DMS114 treated with DMSO at 0.1 percent for 48 hours (cell line): ENCODE data around the gene ADAMTSL2.

Source experiments
- DNase-seq: peaks from one replicate; lab custom pipeline; 2025; ENCODE audit not compliant: unreplicated experiment; lab: John Stamatoyannopoulos, UW

ADAMTSL2 gene

DNA sequence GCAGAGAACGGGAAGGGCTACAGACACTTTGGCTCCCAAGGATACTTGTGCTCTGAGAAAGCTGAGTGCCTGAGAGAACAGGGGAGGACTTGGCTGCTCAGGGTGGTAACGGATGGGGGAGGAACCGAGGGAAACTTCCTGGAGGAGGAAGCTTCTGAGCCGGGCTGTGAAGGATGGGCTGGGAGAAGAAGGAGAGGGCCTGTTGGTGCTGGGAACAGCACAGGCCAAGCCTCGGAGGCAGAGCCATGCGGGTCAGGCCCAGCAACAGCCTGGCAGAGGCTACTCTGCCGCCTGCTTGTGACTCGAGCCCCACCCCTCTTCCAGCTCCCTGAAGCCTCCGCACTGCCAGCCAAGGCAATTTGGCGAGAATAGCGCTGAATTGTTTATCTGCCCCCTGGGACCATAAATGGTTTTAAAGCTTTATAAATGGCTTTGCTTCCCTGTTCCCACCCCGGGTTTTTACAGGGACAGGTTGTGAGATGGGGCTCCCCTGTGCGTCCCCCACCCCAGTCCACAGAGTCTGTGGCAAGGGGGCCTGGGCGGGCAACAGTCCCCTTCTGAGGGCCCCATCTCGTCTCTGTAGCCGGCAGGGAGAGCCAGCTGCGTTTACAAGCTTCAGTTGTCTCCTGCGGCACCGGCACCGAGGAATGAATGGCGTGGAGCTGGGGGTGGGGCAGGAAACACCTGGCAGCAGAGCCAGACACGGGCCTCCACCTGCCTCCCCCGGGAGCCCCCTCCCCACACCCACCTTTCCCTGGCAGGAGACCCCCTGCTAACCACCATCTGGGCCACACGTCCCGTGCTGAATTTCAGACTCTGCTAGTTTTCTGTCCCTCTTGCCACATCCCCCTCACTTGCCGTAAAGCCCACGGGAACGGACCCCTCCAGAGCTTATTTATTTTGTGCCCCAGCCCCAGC, 50.3 kb downstream of the ADAMTSL2 start:
- DNase-seq = no peak

DNA sequence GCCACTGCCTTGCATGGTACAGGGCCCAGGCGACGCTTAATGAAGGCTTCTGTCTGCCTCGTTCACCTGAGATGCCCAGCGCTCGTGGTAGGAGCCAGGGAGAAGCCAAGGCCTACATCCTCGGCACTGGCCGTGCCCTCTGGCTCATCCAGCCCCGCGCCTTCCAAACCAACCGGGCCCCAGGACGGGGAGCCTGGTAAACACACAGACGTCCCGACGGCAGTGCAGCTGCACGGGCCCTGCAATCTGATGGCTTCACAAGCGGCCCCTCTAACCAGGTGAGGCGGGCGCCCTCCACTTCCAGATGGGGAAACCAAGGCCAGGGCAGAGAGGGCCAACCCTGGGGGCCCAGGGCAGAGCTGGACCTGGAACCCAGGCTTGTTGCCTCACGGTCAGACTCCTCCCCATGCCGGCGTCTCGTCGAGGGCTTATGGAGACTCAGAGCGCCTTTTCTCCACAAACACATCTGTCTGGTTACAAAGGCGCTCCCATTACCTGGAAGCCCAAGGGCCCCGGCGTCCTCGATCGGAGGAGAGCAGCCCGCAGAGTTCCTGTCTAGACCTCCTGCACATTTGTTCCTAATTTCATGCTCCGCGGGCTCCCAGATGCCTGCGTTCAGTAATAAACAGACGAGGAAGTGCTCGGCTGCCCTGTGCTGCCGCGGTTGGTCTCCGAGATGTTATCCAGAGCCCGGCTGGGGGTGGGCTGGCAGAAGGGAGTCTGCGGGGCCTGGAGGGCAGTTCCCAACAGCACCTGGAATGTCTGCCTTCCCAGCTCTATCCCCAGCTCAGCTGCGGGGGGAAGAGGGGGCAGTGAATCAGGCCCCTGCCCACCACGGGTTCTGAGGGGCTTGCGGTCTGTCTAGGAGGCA, 51.2 kb downstream of the ADAMTSL2 start:
- DNase-seq = no peak

DNA sequence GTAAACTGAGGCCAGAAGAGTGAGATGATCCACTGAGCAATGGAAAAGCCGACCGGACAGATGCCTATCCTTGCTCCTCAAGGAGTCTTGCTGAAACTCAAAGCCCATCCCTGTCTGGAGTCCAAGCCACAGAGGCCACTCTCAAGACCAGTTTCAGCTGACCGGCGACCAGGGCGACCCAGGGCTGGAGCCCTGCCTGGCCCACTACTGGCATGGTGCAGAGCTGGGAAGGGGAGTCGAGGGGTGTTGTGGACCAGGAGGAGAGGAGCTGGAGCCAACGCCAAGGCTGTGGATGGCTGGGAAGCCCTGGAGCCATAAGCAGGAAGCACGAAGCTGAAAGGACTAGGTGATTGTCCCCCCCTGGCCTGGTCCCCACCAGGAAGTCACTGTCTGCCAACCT, 52.5 kb downstream of the ADAMTSL2 start:
- no peak for DNase-seq

DNA sequence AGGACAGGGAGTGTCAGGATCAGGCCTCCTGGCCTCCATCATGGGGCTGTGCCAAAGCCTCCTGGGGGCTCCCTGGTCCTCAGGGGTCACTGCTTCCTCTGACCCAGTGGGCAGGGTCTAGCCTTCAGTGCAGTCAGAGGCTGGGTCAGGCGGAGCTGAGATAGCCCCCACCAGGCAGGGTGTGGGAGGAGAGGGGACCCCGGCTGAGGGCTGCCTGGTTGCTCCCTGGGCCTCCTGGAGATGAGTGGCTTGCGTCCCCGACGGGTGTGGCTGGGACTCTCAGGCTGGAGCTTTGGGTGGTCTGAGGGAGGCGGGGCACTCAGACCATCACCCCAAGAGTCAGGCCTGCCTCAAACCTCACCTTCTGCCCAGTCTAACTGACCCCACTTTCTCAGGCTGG, 53.0 kb downstream of the ADAMTSL2 start:
- no peak for DNase-seq

DNA sequence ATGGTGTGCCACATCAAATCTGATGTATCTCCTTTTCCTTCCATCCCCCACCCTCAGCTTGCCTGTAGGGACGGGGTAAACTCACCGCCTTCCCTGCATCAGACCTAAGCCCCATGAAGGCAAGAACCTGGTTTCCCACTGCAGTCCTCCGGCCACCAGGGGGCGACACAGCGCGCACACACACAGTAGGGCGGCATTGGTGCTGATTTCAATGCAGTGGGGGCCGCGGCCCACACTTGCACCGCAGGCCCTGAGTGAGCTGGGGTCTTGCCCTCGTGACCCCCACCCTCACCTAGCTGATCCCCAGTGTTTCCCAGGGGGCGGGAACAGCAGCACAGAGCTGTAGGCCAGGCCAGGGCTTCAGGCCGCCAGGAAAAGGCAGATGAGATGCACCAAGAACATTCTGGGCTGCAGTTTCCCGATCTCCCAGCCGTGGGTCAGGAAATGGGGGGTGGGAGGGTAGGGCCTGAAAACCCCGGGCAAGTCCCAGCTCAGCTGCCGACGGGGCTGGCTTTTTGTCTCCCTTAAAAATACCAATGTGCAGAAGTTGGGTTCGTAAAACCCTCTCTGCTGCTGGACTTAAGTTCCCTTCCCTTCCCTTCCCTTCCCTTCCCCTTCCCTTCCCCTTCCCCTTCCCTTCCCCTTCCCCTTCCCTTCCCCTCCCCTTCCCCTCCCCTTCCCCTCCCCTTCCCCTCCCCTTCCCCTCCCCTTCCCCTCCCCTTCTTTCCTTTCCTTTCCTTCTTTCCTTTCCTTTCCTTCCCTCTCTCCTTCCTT, 55.1 kb downstream of the ADAMTSL2 start:
- no peak for DNase-seq

DNA sequence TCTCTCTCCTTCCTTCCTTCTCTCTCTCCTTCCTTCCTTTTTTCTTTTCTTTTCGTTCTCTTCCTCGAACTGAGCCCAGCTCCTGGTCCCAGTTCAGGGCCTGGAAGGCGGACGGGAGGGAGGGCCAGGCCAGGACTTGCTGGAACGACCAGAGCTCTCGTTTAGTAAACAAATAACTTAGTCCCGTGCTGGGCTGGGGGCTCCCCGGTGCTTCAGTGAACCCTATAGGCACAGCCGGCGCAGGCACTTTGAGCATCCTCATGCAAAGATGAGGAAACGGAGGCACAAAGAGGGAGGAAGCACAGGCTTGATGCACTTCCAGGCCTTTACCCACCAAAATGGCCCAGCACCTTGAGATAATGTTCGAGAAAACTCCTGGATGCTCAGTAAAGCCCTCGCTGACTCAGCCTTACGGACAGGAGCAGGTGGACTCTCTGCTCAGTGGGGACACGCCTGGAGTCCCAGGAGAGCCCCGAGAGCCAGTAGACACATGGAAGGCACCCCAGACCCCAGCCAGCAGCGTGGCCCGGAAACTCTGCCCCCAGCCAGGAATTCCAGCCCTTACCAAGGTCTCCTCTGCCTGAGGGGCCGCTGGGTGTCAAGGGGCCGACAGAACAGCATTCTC, 55.8 kb downstream of the ADAMTSL2 start:
- DNase-seq = no peak

DNA sequence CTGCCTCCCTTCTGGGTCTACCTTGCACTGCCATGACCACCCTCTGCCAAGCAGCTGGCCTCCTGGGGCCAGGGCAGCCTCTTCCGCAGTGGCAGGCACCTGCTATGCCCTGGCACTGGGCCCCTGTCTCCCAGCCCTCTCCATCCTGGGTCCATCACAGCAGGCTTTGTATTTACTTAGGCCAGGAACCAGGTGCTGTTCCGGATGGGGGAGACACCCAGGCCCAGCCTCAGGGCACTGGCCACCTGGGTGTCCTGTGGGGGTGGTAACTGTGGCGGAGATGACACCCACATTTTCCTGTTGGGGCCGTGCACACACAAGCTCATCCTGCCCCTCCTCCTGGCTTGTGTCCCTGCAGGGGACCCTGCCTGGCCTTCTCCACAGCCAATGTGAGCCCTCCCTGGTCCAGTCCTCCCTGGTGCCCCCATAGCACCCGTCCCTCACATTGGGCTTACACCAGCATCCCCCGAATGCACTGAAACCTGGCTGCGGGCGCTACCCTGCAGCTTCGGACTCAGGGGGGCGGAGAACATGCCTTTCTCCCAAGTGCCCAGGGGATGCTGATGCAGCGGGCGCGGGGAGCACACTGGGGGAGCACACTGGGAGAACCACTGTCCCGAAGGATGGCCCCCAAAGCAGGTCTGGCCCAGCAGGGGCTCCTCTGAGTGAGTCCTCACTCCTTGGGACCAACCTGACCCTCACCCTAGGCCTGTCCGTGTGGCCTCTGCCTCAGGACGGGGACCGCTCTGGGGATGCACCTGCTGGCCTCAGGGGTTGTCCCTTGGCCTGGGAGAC, 56.8 kb downstream of the ADAMTSL2 start:
- no peak for DNase-seq

DNA sequence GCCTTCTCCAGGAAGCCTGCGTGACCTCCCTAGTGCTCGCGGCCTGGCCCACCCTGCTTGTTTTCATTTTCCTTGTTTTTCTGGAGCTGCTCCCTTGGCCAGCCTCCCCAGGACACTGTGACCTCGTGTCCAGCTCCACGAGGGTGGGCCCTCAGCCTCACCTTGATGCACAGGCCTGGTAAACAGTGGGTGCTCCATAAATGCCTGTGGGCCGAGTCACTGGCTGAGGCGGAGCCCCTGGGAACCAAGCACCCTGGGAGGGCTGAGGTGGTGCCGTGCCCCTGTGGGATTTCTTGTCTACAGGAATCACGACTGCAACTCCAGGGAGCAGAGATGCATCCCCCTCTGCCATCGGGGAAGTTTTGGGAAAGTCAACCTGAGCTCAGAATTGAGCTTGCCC, 57.5 kb downstream of the ADAMTSL2 start:
- no peak for DNase-seq

DNA sequence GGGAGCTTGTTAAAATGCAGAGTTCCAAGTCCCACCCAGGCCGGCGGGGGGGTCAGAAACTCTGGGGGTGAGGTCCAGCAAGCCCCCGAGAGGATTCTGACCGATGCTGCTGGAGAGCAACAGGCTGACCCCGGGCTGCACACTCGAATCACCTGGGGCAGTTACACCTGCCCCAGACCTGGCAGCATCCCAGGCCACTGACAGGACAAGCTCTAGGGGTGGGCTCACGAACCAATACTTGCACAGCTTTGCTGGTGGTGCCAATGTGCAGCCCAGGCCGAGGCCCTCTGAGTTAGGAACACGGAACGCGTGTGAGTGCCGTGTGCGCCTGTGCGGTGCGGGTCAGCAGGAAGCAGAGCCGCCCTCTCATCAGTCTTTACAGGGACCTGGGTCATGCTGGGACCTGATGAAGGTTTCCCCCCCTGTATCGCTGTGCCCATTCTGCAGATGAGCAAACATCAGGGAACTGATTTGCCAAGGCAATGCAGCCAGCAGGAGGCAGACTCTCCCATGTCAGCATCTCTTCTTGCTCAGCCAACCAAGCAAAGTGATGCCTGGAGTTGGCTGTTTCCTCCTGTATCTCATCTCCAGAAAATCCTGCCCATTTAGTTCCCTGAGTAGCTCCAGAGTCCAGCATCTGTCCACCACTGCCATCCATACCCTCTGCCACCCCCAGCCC, 58.4 kb downstream of the ADAMTSL2 start:
- no peak for DNase-seq

DNA sequence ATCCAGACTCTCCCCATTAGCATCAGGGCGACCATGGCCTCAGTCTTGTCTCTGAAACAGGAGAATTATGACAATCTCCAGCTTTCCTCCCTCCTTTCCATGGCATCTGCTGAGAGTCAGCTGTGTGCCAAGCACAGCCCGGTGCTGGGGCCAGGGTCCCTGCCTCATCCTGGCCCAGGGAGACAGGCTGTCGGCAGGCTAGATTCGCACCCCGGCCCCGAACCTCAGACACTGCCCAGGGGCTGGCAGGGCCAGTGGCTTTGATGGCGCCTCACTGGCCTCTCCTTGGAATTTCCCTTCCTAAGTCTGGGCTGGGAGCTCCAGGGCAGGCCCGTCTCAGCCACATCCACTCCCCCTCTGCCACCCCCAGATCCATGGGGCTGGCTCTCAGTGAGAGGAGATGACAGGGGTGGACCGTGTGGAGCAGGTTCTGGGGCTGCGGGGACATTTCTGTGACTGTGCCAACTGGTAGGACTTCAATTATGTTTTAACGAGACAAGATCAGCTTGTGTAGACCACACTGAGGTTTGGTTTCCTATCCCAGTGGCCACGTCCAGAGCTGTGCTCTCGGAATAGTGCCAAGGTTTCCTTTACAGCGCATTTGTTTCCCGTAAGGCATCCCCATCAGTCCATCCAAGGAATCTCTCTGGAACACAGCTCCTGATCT, 59.2 kb downstream of the ADAMTSL2 start:
- no peak for DNase-seq

DNA sequence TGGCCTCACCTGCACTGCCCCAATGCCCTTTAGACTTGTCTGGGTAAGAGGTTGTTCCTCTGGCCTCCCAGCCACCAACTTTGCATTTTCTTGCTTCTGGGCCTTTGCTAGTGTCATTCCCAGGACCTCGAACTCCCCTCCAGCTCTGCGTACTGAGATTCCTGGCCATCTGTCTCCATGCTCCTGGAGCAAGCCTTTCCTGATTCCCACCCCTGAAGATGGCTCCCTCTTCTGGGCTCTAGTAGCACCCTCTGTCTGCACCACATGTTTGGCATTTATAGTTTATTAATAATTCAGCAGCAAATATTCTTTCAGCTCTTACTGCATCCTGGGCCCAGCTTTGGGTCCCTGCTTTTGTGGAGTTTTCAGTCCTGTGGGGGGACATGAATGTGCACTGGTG, 59.8 kb downstream of the ADAMTSL2 start:
- DNase-seq = no peak

DNA sequence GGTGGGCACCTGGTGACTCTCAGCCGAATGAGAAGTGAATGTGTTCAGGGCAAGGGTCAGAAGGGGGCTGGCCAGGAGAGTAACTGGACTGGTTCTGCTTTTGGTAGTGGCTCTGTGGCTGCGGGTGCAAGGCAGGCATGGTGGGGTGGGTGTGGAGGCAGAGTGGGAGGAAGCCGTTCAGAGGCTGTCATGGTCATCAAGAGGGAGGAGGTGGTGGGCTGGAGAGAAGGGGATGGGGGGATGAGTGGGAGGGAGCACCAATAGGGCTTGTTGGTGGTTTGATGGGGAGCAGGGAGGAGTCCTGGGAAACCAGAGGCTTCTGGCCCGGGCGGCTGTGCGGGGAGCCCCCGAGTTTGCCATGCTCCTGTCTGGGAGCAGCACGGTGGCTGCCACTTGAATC, 61.4 kb downstream of the ADAMTSL2 start:
- DNase-seq = no peak

DNA sequence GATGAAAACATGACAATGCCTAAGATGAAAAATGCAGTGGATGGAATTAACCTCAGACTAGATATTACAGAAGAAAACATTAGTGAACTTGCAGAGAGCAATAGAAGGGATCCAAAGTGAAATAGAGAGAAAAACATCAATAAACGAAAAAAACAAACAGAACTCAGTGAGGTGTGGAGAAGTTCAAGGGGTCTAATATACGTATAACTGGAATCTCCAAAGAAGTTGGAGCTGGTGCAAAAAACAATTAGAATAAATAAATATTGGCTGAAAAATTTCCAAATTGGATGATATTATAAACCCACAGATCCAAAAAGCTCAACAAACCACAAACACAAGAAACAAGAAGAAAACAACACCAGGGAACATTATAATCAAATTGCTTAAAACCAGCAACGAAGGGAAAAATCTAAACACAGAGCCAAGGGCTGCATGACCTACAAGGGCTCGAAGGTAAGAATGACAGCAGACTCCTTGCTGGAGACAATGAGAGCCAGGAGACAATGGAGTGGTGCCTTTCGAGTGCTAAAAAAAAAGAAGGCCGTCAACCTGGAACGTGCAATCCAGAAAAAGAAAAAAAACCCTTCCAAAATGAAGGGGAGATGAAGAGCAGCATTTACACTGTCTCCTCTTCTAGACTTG, 62.9 kb downstream of the ADAMTSL2 start:
- DNase-seq = no peak

DNA sequence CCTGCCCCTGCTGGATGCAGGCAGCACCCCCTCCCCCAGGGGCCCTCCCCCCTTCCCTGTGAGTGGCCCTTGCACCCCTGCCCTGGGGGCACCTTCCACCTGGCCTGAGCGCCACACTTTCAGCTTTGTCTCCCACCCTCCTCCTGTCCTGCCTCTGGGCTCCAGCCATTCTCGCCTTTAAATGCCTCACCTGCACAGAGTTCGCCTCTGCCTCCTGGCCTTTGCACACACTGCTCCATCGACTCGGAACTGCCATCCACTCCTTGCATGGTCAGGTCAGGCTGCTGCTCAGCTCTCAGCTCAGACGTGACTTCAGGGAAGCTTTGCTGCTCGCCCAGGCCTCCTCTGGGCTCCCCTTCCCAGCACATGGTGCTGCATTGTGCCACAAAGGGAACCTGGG, 64.5 kb downstream of the ADAMTSL2 start:
- DNase-seq = no peak

DNA sequence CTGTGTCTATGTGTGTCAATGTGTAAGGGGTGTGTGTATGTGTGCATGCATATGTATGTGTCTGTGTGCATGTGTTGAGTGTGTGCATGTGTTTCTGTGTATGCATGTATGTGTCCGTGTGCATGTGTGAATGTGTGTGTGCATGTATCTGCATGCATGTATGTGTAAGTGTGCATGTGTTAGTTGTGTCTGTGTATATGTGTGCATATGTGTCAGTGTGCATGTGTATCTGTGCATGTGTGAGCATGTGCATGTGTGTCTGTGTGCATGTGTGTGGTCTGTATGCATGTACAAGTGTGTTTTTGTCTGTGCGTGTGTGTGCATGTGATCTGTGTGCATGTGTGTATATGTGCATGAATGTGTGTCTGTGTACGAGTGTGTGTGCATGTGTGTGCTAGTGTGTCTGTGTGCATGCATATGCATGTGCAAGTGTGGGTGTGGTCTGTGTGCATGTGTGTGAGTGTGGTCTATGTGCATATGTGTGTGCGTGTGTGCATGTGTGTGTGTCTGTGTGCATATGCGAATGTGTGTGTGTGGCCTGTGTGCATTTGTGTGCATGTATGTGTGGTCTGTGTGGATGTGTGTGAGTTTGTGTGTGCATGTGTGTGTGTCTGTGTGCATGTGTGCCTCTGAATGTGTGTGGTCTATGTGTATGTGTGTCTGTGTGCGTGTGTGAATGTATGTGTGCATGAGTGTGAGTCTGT, 65.1 kb downstream of the ADAMTSL2 start:
- DNase-seq = no peak

DNA sequence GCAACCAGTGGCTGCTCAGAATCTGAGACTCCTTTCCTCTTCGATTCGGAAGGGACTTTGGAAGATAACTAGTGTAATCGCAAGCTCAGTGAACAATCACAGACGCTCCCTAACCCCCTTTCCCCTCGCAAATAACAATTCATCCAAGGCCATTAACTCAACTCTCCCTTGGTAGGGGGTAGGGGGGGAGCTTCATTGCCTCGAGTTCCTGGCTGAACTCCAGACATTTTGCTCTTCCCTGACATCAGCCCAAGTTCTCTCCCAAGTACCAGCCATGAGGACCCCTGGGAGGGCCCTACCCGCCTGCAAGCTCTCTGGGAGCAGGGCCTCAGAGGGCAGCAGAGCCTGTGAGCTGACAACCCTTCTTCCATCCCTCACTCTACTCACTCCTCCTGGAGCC, 66.2 kb downstream of the ADAMTSL2 start:
- DNase-seq = no peak

DNA sequence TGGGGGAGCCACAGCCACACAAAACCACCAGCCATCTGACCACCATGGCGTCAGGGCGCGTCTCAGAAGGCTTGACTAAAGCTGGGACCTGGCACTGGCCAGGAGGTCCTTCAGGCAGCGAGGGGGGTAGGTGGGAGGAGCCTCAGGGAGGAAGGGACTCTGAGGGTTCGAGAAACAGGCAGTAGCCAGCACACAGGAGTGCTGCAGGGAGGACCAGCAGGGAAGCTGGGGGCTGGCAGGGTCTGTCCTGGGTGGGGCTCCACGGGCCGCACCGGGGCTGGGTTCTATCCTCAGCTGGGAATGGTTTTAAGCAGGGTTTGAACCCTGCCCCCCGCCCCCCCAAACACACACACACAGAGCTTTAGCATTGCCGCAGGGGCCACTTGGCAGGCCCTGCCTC, 67.2 kb downstream of the ADAMTSL2 start:
- no peak for DNase-seq

DNA sequence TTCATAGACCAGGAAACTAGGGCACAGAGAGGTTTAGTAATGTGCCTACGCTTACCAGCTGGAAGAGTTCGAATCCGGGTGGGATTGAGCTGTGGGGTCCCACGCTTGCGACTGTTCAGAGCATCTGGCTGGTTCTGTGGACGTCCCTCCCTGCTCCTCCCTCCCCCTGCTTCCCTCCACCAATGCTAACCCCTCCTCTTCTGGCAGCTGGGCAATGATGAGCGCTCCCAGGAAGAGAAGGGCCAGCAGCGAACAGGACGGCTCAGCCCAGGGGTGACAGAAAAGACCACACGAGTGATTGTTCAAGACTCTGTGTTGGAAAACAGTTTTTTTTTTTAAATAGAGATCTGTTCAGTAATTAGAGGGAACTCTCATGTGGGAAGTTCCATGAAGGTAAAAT, 67.8 kb downstream of the ADAMTSL2 start:
- DNase-seq = no peak
